Measurements from ENCODE around the gene TEX50. TPM values are rescaled to one million over a fixed set of nuclear protein-coding genes. Genes with fewer than 3 reads are reported as not detected.
"Not testable (repeated sequence)": the region's sequence is repeated elsewhere in the genome, so short reads cannot be mapped to it uniquely, and the experiment has no call there.

The TEX50 gene, protein sequence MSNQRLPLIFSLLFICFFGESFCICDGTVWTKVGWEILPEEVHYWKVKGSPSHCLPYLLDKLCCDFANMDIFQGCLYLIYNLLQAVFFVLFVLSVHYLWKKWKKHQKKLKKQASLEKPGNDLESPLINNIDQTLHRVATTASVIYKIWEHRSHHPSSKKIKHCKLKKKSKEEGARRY
- not detected for polyA plus RNA-seq (2013, experiment 1 of 2)
- not detected for polyA plus RNA-seq (2013, experiment 2 of 2)

DNA sequence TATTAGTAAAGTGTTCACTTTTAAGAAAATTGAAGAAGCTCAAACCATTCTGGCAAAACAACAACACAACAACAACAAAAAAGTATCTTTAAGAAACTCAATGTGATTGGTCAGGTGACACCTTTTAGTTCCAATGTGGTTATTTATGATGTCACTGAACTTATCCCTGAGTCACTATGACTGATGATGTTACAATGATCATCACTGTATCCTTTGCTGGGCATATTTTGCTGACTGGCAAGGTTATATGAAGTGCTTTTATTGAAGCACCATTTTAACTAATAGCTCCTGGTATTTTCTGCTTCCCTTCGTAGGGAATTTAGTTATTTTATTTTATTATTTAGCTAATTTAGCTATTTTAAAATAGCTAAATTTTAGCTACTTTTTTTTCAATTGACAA, at the start of gene TEX50:
Gene TEX50 (plus strand): TSS at position 223 of the 400 bp plus-strand sequence. CDS start 184 bp downstream, outside the sequence.
- no CpG with 5 or more reads among the region's 1 CpG for WGBS (ENCODE audit: extremely low coverage, insufficient coverage, low lambda C conversion rate)
- Histone ChIP-seq H3K4me3 (ENCODE audit: low read length) (no peak within 1 kb of the TSS), H3K18ac (ENCODE audit: low read length) (no peak within 1 kb of the TSS), H3K27me3 (ENCODE audit: insufficient read depth, low read length, poor library complexity) (no peaks in the 10 kb centered on the region), H3K56ac (ENCODE audit: low read length) (no peak within 1 kb of the TSS), H2BK120ac (ENCODE audit: low read depth, low read length) (no peak within 1 kb of the TSS), H4K5ac (ENCODE audit: low read length) (no peak within 1 kb of the TSS), H3K4ac (ENCODE audit: low read depth, low read length) (no peak within 1 kb of the TSS), H3K23ac (ENCODE audit: low read length) (no peak within 1 kb of the TSS), H2AK5ac (ENCODE audit: low read length) (no peak within 1 kb of the TSS), H3K36me3 (ENCODE audit: control insufficient read depth, insufficient read depth, low read length) (no peaks in the 10 kb centered on the region), H3K79me2 (ENCODE audit: control insufficient read depth, insufficient read depth, low read length) (no peaks in the 10 kb centered on the region), H3K4me1 (ENCODE audit: control insufficient read depth, low read depth, low read length) (no peaks in the 10 kb centered on the region), H3K9ac (ENCODE audit: low read length) (no peak within 1 kb of the TSS), H4K8ac (ENCODE audit: low read depth, low read length) (no peak within 1 kb of the TSS), H3K27ac (ENCODE audit: low read depth, low read length) (no peak within 1 kb of the TSS), H2BK5ac (ENCODE audit: low read length) (no peak within 1 kb of the TSS), H2BK15ac (replicated peaks; ENCODE audit: low read depth) (no peak within 1 kb of the TSS), H3K79me1 (ENCODE audit: low read length) (no peaks in the 10 kb centered on the region), H3K4me2 (ENCODE audit: low read length) (no peak within 1 kb of the TSS)
- DNase-seq = no peak

DNA sequence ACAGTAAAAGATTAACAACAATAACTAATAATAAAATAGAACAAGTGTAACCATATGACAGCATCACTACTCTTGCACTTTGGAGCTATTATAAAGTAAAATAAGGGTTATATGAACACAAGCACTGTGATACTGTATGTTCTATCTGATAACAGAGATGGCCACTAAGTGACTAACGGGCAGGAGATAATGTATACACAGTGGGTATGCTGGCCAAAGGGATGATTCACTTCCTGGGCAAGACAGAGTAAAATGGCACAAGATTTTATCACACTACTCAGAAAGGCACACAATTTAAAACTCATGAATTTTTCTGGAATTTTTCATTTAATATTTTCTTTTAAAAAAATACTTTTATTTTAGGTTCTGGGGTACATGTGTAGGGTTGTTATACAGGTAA, 44.6 kb upstream of the TEX50 start:
- no peak overlapping the region for H2BK120ac ChIP-seq (ENCODE audit: low read depth, low read length)
- no peak overlapping the region for H4K8ac ChIP-seq (ENCODE audit: low read depth, low read length)
- H3K4me3 ChIP-seq (ENCODE audit: low read length) = no peak overlapping the region
- no peak overlapping the region for H3K23ac ChIP-seq (ENCODE audit: low read length)
- no peak overlapping the region for H3K27ac ChIP-seq (ENCODE audit: low read depth, low read length)
- no peak overlapping the region for H2BK15ac ChIP-seq (replicated peaks; ENCODE audit: low read depth)
- H4K5ac ChIP-seq (ENCODE audit: low read length) = no peak overlapping the region
- no peak for DNase-seq
- no peak overlapping the region for H2BK5ac ChIP-seq (ENCODE audit: low read length)
- no peaks in the 10 kb centered on the region for H3K36me3 ChIP-seq (ENCODE audit: control insufficient read depth, insufficient read depth, low read length)
- H3K56ac ChIP-seq (ENCODE audit: low read length) = no peak overlapping the region
- no peaks in the 10 kb centered on the region for H3K79me1 ChIP-seq (ENCODE audit: low read length)
- no peak overlapping the region for H3K4ac ChIP-seq (ENCODE audit: low read depth, low read length)
- no peaks in the 10 kb centered on the region for H3K27me3 ChIP-seq (ENCODE audit: insufficient read depth, low read length, poor library complexity)
- no peak overlapping the region for H3K4me2 ChIP-seq (ENCODE audit: low read length)
- H3K4me1 ChIP-seq (ENCODE audit: control insufficient read depth, low read depth, low read length) = no peaks in the 10 kb centered on the region
- no peak overlapping the region for H3K18ac ChIP-seq (ENCODE audit: low read length)
- no peak overlapping the region for H2AK5ac ChIP-seq (ENCODE audit: low read length)
- no peak overlapping the region for H3K9ac ChIP-seq (ENCODE audit: low read length)
- WGBS (ENCODE audit: extremely low coverage, insufficient coverage, low lambda C conversion rate) = no CpG with 5 or more reads among the region's 1 CpG
- H3K79me2 ChIP-seq (ENCODE audit: control insufficient read depth, insufficient read depth, low read length) = no peaks in the 10 kb centered on the region

DNA sequence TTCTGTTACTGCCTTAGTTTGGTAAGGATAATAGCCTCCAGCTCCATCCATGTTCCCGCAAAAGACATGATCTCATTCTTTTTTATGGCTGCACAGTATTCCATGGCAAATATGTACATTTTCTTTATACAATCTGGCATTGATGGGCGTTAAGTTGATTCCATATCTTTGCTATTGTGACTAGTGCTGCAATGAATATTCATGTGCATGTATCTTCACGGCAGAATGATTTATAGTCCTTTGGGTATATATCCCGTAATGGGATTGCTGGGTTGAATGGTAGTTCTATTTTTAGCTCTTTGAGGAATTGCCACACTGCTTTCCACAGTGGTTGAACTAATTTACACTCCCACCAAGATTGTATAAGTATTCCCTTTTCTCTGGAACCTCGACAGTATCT, 44.0 kb upstream of the TEX50 start:
- not testable (repeated sequence) for H4K5ac ChIP-seq (ENCODE audit: low read length); H3K4ac ChIP-seq (ENCODE audit: low read depth, low read length); H3K79me1 ChIP-seq (ENCODE audit: low read length); H4K8ac ChIP-seq (ENCODE audit: low read depth, low read length); H3K4me1 ChIP-seq (ENCODE audit: control insufficient read depth, low read depth, low read length); H2BK15ac ChIP-seq (replicated peaks; ENCODE audit: low read depth); H3K4me3 ChIP-seq (ENCODE audit: low read length); DNase-seq; H3K27ac ChIP-seq (ENCODE audit: low read depth, low read length); H3K79me2 ChIP-seq (ENCODE audit: control insufficient read depth, insufficient read depth, low read length); H3K4me2 ChIP-seq (ENCODE audit: low read length); H2AK5ac ChIP-seq (ENCODE audit: low read length); H3K27me3 ChIP-seq (ENCODE audit: insufficient read depth, low read length, poor library complexity); H2BK5ac ChIP-seq (ENCODE audit: low read length); H3K56ac ChIP-seq (ENCODE audit: low read length); H3K23ac ChIP-seq (ENCODE audit: low read length); H2BK120ac ChIP-seq (ENCODE audit: low read depth, low read length); H3K18ac ChIP-seq (ENCODE audit: low read length); H3K36me3 ChIP-seq (ENCODE audit: control insufficient read depth, insufficient read depth, low read length); H3K9ac ChIP-seq (ENCODE audit: low read length)
- no CpG with 5 or more reads among the region's 5 CpGs for WGBS (ENCODE audit: extremely low coverage, insufficient coverage, low lambda C conversion rate)

DNA sequence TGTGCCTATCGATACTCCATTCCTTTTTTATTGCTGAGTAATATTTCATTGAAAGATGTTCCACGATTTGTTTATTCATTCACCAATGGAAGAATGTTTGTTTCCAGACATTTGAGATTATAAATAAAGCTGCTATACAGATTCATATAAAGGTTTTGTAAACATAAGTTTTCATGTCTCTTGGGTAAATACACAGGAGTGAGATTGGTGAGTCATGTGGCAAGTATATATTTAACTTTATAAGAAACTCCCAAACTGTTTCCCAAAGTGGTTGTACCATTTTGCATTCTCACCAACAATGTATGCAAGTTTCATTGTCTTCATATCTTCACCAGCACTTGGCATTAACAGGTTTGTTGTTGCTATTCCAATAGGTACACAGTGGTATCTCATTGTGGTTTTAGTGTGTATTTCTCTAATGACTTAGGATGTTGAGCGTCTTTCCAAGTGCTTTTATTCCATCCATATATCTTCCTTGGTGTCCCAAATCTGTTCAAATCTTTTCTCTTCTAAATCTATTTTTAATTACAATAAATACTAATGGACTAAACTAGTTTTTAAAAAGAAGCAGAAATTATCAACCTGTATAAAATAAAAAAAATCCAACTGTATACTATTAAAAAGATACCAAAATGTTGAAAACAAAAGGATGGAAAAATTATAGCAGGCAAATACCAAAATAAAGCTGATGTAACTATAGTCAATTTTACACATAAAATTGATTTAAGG, 38.9 kb upstream of the TEX50 start:
- DNase-seq = no peak
- Histone ChIP-seq H3K4ac (ENCODE audit: low read depth, low read length) (no peak overlapping the region), H3K4me1 (ENCODE audit: control insufficient read depth, low read depth, low read length) (no peaks in the 10 kb centered on the region), H3K27ac (ENCODE audit: low read depth, low read length) (no peak overlapping the region), H3K18ac (ENCODE audit: low read length) (no peak overlapping the region), H3K56ac (ENCODE audit: low read length) (no peak overlapping the region), H2AK5ac (ENCODE audit: low read length) (no peak overlapping the region), H3K27me3 (ENCODE audit: insufficient read depth, low read length, poor library complexity) (no peaks in the 10 kb centered on the region), H2BK120ac (ENCODE audit: low read depth, low read length) (no peak overlapping the region), H3K4me2 (ENCODE audit: low read length) (no peak overlapping the region), H3K23ac (ENCODE audit: low read length) (no peak overlapping the region), H3K4me3 (ENCODE audit: low read length) (no peak overlapping the region), H2BK5ac (ENCODE audit: low read length) (no peak overlapping the region), H3K79me2 (ENCODE audit: control insufficient read depth, insufficient read depth, low read length) (no peaks in the 10 kb centered on the region), H2BK15ac (replicated peaks; ENCODE audit: low read depth) (no peak overlapping the region), H3K9ac (ENCODE audit: low read length) (no peak overlapping the region), H4K8ac (ENCODE audit: low read depth, low read length) (no peak overlapping the region), H4K5ac (ENCODE audit: low read length) (no peak overlapping the region), H3K79me1 (ENCODE audit: low read length) (no peaks in the 10 kb centered on the region), H3K36me3 (ENCODE audit: control insufficient read depth, insufficient read depth, low read length) (no peaks in the 10 kb centered on the region)
- no CpG with 5 or more reads among the region's 3 CpGs for WGBS (ENCODE audit: extremely low coverage, insufficient coverage, low lambda C conversion rate)

DNA sequence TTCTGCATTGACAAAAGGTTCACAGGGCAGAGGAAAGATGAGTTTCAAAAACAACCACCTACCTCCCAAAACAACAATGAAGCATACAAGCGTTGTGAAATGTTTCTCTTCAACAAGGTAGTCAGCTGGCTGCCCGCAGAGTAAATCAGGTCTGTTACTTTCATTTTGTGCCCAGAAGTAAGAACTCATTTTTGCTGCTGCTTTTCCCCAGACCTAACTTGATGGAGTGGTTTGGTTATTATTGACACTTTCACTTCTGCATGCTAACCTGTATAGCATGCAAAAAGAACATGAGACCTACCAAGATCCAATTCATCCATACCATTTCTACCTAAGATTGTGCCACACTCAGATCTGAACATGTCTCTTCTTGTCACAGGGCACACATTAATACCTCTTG, 33.5 kb upstream of the TEX50 start:
- no peak for DNase-seq
- no peak overlapping the region for H3K9ac ChIP-seq (ENCODE audit: low read length)
- no peak overlapping the region for H3K56ac ChIP-seq (ENCODE audit: low read length)
- H3K27ac ChIP-seq (ENCODE audit: low read depth, low read length) = no peak overlapping the region
- no peaks in the 10 kb centered on the region for H3K4me1 ChIP-seq (ENCODE audit: control insufficient read depth, low read depth, low read length)
- H4K5ac ChIP-seq (ENCODE audit: low read length) = no peak overlapping the region
- no peak overlapping the region for H3K18ac ChIP-seq (ENCODE audit: low read length)
- no peak overlapping the region for H2BK15ac ChIP-seq (replicated peaks; ENCODE audit: low read depth)
- no peak overlapping the region for H2AK5ac ChIP-seq (ENCODE audit: low read length)
- no peaks in the 10 kb centered on the region for H3K79me2 ChIP-seq (ENCODE audit: control insufficient read depth, insufficient read depth, low read length)
- H2BK120ac ChIP-seq (ENCODE audit: low read depth, low read length) = no peak overlapping the region
- H3K4me3 ChIP-seq (ENCODE audit: low read length) = no peak overlapping the region
- no peak overlapping the region for H3K4ac ChIP-seq (ENCODE audit: low read depth, low read length)
- H3K79me1 ChIP-seq (ENCODE audit: low read length) = no peaks in the 10 kb centered on the region
- no peak overlapping the region for H3K4me2 ChIP-seq (ENCODE audit: low read length)
- WGBS (ENCODE audit: extremely low coverage, insufficient coverage, low lambda C conversion rate) = no CpG with 5 or more reads among the region's 2 CpGs
- H2BK5ac ChIP-seq (ENCODE audit: low read length) = no peak overlapping the region
- no peaks in the 10 kb centered on the region for H3K27me3 ChIP-seq (ENCODE audit: insufficient read depth, low read length, poor library complexity)
- no peak overlapping the region for H4K8ac ChIP-seq (ENCODE audit: low read depth, low read length)
- H3K36me3 ChIP-seq (ENCODE audit: control insufficient read depth, insufficient read depth, low read length) = no peaks in the 10 kb centered on the region
- no peak overlapping the region for H3K23ac ChIP-seq (ENCODE audit: low read length)

All from mesendoderm (in vitro differentiated cells).